Stimulated activated CD8-positive, alpha-beta memory T cell treated with anti-CD3 and anti-CD28 coated beads, Interleukin-2, amount 100 ng/mL, for 48 hours (primary cell): ENCODE data around the gene ACSM4.
"Not testable (repeated sequence)": the region's sequence is repeated elsewhere in the genome, so short reads cannot be mapped to it uniquely, and the experiment has no call there.

ENCODE experiments used
- DNase-seq, 2 donors: peaks; one replicate each; pipeline ENCODE4 v3.0.0-alpha.2; 2020; ENCODE audit warnings: low read depth in 2 of 2

ACSM4 gene

GRCh38 chr12:7303772-7304171 is at the start of gene ACSM4:
Gene ACSM4 (plus strand): TSS chr12:7304072. CDS start chr12:7304332, 260 bp downstream.
- no peak for DNase-seq

- DNase-seq: no peak
Observed at GRCh38 chr12:7259060-7259459, 44.8 kb upstream of the ACSM4 start.

GRCh38 chr12:7264538-7264937 is 39.3 kb upstream of the ACSM4 start:
- no peak for DNase-seq

- DNase-seq: no peak
Observed at GRCh38 chr12:7265251-7265650, 38.6 kb upstream of the ACSM4 start.

DNA sequence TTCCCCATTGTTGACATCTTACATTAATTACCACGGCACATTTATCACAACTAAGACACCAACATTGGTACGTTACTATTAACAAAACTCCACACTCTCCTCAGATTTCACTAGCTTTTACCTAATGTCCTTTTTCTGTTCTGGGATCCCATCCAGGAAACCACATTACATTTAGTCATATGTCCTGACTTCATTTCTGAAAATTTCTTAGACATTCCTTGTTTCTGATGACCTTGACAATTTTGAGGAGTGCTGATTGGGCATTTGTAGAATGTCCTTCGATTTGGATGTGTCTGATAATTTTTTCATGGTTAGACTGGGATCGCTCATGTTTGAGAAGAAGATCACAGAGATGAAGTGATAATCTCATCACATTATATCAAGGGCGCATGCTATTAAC is 34.6 kb upstream of the ACSM4 start:
- no peak for DNase-seq

DNA sequence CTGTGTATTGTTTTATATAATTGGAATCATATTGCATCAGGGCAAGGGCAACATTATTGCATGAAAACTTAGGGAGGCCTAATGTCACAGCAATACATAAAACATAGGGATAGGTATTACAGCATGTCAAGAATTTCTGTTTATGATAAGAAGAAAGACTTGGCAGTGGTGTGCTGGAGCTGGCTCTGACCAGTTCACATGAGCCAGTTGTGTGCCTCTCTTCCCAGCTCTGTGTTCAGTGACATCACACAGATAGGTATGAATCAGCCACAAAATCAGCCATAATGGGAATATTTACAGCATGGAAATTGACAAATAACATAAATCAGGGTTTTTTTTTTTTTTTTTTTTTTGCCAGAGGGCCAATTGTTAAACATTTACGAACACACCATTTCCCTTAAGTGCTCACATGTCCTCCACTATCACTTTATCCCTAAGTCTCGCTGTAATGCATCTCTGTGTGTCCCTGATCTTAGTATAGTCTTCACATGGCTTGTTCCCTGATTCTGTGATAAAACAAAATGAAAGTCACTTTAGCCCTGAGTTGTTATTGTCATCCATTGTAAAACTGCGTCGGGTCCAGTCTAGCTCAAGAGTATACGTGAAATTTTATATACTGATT is 31.9 kb upstream of the ACSM4 start:
- no peak for DNase-seq

GRCh38 chr12:7275482-7275881 is 28.4 kb upstream of the ACSM4 start:
- not testable (repeated sequence) for DNase-seq

- no peak for DNase-seq
Observed at GRCh38 chr12:7282844-7283243, 21.0 kb upstream of the ACSM4 start.

DNA sequence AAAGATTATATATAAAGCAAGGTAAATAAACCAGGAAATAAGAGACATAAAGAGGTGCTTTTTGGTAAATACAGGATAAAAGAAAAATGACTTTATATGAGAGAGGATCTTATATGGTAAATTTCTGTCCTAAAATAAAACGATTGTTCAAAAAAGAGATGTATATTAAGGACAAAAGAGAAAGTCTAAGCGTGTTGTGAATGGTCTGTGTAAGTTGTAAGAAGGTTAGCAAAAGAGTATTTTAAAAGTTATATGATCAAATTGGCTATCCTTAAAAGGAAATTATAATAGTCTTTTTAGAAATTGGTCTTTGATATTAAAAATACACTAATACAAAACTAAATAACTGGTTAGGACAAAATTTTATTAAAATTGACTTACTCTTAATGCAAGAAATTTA is 14.1 kb upstream of the ACSM4 start:
- no peak for DNase-seq

DNA sequence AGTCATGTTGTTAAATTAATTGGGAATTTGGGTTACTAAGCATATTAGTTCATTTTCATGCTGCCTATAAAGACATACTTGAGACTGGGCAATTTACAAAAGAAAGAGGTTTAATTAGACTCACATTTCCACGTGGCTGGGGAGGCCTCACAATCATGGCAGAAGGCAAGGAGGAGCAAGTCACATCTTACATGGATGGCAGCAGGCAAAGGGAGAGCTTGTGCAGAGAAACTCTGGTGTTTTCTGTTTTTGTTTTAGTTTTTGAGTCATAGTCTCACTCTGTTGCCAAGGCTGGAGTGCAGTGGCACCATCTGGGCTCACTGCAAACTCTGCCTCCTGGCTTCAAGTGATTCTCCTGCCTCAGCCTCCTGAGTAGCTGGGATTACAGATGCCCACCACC is 13.3 kb upstream of the ACSM4 start:
- not testable (repeated sequence) for DNase-seq

GRCh38 chr12:7292300-7292699 is 11.6 kb upstream of the ACSM4 start:
- no peak for DNase-seq

DNA sequence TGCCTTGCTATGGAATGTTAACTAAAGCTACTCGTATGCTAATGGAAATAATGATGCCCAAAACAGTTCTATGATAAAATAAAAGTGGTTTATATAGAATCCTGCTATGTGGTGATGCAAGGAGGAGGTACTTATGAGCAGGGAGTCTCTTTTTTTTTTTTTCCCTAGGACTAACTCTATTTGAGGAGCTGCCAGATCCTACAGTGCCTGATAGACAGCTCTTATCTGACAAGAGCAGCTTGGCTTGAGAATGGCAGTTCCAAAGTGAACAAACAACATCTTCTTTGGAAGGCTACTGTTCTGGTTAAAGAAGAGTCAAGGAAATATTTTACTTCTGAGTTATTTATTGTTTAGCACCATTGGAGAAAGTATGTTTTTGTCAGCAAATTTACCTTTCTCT is 10.2 kb upstream of the ACSM4 start:
- no peak for DNase-seq

DNA sequence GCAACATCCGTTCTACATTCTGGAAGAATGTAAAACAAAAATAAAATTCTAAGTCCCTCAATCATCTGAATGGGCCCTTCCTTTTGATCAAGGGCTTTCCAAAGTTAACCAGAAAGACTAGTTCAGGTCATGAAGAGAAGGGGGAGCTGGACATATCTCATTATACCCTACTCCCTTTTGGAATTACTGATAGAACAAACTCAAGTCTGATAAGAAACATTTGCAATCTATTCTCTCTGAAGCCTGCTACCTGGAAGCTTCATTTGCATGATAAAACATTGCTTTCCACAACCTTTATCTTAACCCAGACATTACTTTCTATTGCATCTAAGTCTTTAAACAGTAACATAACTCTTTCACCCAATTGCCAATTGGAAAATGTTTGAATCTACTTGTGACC is 8.3 kb upstream of the ACSM4 start:
- no peak for DNase-seq

DNA sequence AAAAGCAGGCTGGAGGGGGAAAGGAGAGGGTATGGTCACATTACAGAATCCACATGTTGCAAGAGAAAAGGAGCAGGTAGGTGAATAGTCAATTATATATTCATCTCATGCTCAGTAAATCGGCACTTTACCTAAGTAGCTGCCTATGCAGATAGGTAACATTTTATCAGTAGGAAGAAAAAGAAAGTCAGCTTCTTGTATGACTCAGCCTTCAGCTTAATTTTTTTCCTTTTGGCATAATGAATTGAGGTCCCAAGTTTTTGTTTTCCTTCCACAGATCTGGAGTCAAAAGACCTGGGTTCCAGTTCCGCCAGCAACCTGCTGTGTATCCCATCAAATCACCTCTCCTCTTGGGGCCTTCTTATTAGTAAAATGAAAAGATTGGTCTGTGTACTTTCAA is 6.0 kb upstream of the ACSM4 start:
- DNase-seq: no peak

DNA sequence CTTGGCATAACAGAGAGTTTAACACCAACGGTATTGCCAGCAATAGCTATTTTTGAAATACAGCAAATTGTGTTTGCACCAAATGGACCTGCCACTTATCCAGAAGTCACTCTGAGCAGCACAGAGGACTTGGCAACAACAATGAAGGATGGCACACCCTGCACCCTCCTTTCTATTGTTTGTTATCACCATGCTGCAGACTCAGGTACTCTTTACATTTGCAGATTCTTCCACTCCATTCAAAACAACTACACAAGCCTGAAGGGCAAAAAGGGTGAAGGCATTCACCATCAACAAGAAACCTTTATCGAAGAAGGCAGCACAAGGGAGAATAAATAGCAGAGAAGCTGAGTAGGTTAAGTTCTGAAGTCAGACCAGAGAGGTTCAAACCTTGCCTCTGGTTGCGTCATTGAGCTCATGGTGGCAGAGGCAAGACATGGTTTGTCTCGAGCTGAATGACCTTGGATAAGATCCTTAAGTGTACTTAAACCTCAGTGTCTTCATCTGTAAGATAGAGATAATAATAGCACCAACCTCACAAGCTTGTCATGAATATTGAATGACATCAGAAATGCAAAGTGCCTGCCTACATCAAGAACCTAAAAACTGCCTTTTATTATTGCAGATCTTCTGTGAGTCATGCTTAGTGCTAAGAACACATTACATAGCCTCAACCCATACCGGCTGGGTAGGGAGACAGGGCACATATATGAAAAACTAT is 1.4 kb upstream of the ACSM4 start:
- no peak for DNase-seq

GRCh38 chr12:7303230-7303629 is 642 bp upstream of the ACSM4 start:
- no peak for DNase-seq

- no peak for DNase-seq
Observed at GRCh38 chr12:7304456-7304855, 584 bp downstream of the ACSM4 start.

- no peak for DNase-seq
Observed at GRCh38 chr12:7310070-7310469, 6.2 kb downstream of the ACSM4 start.

GRCh38 chr12:7319930-7320329 is 16.1 kb downstream of the ACSM4 start:
- DNase-seq: no peak

DNA sequence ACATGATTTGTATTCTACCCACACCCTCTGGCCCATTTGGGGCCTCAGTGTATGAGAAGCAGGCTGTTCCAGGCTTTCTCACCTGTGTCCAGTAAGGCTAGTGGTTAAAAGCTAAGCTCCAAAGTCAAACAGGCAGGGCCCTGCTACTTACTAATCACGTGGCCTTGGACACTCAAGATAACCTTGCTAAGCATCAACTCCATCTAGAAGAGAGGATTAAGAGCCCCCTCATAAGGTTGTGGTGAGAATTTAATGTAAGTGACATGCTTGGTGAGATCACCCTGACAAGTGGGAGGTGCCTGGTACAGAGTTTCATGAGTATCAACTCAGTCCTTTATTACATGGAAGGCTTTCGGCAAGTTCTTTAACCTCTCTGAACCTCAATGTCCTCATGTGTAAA is 17.8 kb downstream of the ACSM4 start:
- DNase-seq: no peak

GRCh38 chr12:7322599-7322998 is 18.7 kb downstream of the ACSM4 start:
- DNase-seq: no peak

DNA sequence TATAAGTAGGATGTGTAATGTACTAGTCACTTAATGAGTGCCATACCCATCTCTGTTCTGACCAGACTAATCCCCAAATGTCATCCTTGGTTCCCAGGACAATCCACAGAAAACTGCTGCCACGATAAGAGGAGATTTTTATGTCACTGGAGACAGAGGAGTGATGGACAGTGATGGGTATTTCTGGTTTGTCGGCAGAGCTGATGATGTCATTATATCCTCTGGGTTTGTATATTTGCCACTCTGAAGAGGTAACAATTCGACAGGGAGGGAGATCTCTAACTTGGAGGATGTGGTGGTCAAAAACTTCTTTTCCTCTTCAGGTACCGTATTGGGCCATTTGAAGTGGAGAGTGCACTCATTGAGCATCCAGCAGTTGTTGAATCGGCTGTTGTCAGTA is 20.3 kb downstream of the ACSM4 start:
- no peak for DNase-seq

- DNase-seq: no peak
Observed at GRCh38 chr12:7327918-7328317, 24.0 kb downstream of the ACSM4 start.

DNA sequence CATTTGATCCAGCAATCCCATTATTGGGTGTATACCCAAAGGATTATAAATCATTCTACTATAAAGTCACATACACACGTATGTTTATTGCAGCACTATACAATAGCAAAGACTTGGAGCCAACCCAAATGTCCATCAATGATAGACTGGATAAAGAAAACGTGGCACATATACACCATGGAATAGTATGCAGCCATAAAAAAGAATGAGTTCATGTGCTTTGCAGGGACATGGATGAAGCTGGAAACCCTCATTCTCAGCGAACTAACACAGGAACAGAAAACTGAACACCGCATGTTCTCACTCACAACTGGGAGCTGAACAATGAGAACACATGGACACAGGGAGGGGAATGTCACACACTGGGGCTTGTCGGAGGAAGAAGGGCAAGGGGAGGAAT is 33.9 kb downstream of the ACSM4 start:
- not testable (repeated sequence) for DNase-seq
